ENCODE results near the gene NR5A2. TPM values are rescaled to one million over a fixed set of nuclear protein-coding genes. Genes with fewer than 3 reads are reported as not detected.

Gene NR5A2
- total RNA-seq, 1 experiment from 2014 or later: 22.3 TPM

- Mint-ChIP-seq H3K4me1 (peaks cover 26% of the 10 kb centered on the region), H3K4me3 (peak overlapping the region; percentile 90; the same call in 1 of the 2 replicates), H3K9me3 (no peaks in the 10 kb centered on the region), H3K27me3 (ENCODE audit: low read depth) (peaks cover 15% of the 10 kb centered on the region), H3K36me3 (no peaks in the 10 kb centered on the region), H3K27ac (no peak overlapping the region)
- no peak for TF ChIP-seq IRF2 (CRISPR knock-in tag; IDR thresholded peaks at IDR 0.05; ENCODE audit: borderline replicate concordance, low read depth)
- no peak for TF ChIP-seq TEAD4 (CRISPR knock-in tag; IDR thresholded peaks at IDR 0.05)
- DNase-seq (ENCODE audit: low spot score) (no peak), ATAC-seq (no peak)
- ChIA-PET CTCF (no interaction called here), POLR2A (no interaction called here)
Observed at GRCh38 chr1:200030791-200031190, 3.3 kb downstream of the NR5A2 start.

- TF ChIP-seq PREB (CRISPR knock-in tag; IDR thresholded peaks at IDR 0.05; ENCODE audit: borderline replicate concordance) (no peak), ATF6 (CRISPR knock-in tag; IDR thresholded peaks at IDR 0.05) (no peak), ZMAT4 (CRISPR knock-in tag; IDR thresholded peaks at IDR 0.05) (no peak), TEAD1 (CRISPR knock-in tag; IDR thresholded peaks at IDR 0.05) (no peak; the same call in 1 of the 2 replicates), FOXK1 (CRISPR knock-in tag; IDR thresholded peaks at IDR 0.05) (no peak)
- Mint-ChIP-seq H3K27ac (no peak overlapping the region), H3K36me3 (no peaks in the 10 kb centered on the region), H3K9me3 (no peaks in the 10 kb centered on the region), H3K4me1 (peaks cover 36% of the 10 kb centered on the region), H3K27me3 (ENCODE audit: low read depth) (peaks cover 15% of the 10 kb centered on the region), H3K4me3 (no peak overlapping the region)
- POLR2A ChIA-PET: no interaction called here
- CTCF ChIA-PET: interaction anchor here (1.1 to 1.3 kb wide), 3 partner anchors 78 to 345 kb away, joined by 3 to 4 read pairs (median 3); no protein-coding TSS in a partner anchor
- ATAC-seq (no peak; the same call in 1 of the 2 replicates), DNase-seq (ENCODE audit: low spot score) (no peak)
Observed at GRCh38 chr1:200033511-200034261, 6.2 kb downstream of the NR5A2 start.

GRCh38 chr1:200034262-200034557, 6.7 kb downstream of the NR5A2 start:
- ATAC-seq (no peak), DNase-seq (ENCODE audit: low spot score) (no peak)
- Mint-ChIP-seq H3K27ac (no peak overlapping the region), H3K9me3 (no peaks in the 10 kb centered on the region), H3K4me3 (no peak overlapping the region), H3K4me1 (peaks cover 34% of the 10 kb centered on the region), H3K36me3 (no peaks in the 10 kb centered on the region), H3K27me3 (ENCODE audit: low read depth) (peaks cover 15% of the 10 kb centered on the region)
- ChIA-PET CTCF (interaction anchor here (1.1 to 1.2 kb wide), 2 partner anchors 80 to 346 kb away, joined by 3 to 4 read pairs; no protein-coding TSS in a partner anchor), POLR2A (interaction anchor here (1.0 kb wide), 1 partner anchor 14 kb away, joined by 4 read pairs; no protein-coding TSS in a partner anchor)
- TF ChIP-seq FOXP1 (CRISPR knock-in tag; IDR thresholded peaks at IDR 0.05; ENCODE audit: borderline replicate concordance) (no peak), ZNF423 (CRISPR knock-in tag; IDR thresholded peaks at IDR 0.05) (peak; percentile 77; the same call in 1 of the 2 replicates), OVOL2 (CRISPR knock-in tag; IDR thresholded peaks at IDR 0.05; ENCODE audit: borderline replicate concordance) (no peak), ZSCAN18 (CRISPR knock-in tag; IDR thresholded peaks at IDR 0.05) (no peak), ZNF317 (CRISPR knock-in tag; IDR thresholded peaks at IDR 0.05; ENCODE audit: borderline replicate concordance, low read depth) (no peak)
